Lower leg skin (tissue), 4 donors: Measurements from ENCODE around the gene ESR2. TPM values are rescaled to one million over a fixed set of nuclear protein-coding genes. Genes with fewer than 3 reads are reported as not detected.
"Not testable (repeated sequence)": the region's sequence is repeated elsewhere in the genome, so short reads cannot be mapped to it uniquely, and the experiment has no call there.

ENCODE experiments used
- DNase-seq, 2 donors: peaks; one replicate each; pipeline ENCODE4 v3.0.0-alpha.2; 2019; ENCODE audit warnings: low spot score in 2 of 2
- H3K4me3 ChIP-seq: fragments of 200-600 bp; sonication (generic); 2 replicates; pipeline ENCODE4 v1.5.1; 2017; ENCODE audit warnings: mild to moderate bottlenecking, low read depth; ENCODE audit not compliant: poor library complexity, severe bottlenecking
- CTCF ChIP-seq, 3 donors: fragments of 450-650 bp; IDR thresholded peaks; one replicate each; pipeline ENCODE4 v1.5.1; 2016; ENCODE audit warnings: antibody characterized with exemption in 3 of 3, mild to moderate bottlenecking in 3 of 3, moderate library complexity in 2 of 3
- POLR2A ChIP-seq, 2 donors: fragments of 450-650 bp; IDR thresholded peaks; one replicate each; pipeline ENCODE4 v1.6.1; 2016 to 2017; ENCODE audit warnings: antibody characterized with exemption in 2 of 2, mild to moderate bottlenecking in 1 of 2, moderate library complexity in 1 of 2
- WGBS, 2 donors: methylation state at CpG; one replicate each; pipeline ENCODE4 v1.1.5; 2018; 5-methylcytosine and 5-hydroxymethylcytosine counted together
- intact Hi-C: fragments of 100-400 bp; cut with DNase I; formaldehyde crosslinking; loops from one replicate; pipeline ENCODE4 v1.15.0; 2023; ENCODE audit warnings: low total_unique reads
- total RNA-seq, 4 donors: library from RNA; depleted of rRNA; stranded (reverse); fragments of >200 nt; gene quantifications; one replicate each; pipeline ENCODE4 v1.1.0, GENCODE V29; 2016

The ESR2 gene
- total RNA-seq, 4 donors from 2014 or later = 0.08 to 0.65 (median 0.22) TPM

- WGBS, 2 donors = 82 to 83% methylated on average over 2 of the region's 2 CpGs
- intact Hi-C loops = no loop called here
- no peak for TF ChIP-seq POLR2A (IDR thresholded peaks at IDR 0.05)
- TF ChIP-seq CTCF (IDR thresholded peaks at IDR 0.05) = no peak
- no peak overlapping the region for H3K4me3 ChIP-seq
- no peak for DNase-seq
These were observed 244.4 kb downstream of the ESR2 start for GRCh38 chr14:64049616-64050381.

GRCh38 chr14:64045091-64045490, 249.1 kb downstream of the ESR2 start:
- H3K4me3 ChIP-seq = no peak overlapping the region
- no peak for DNase-seq
- intact Hi-C loops = no loop called here
- TF ChIP-seq POLR2A (IDR thresholded peaks at IDR 0.05) = no peak
- no peak for TF ChIP-seq CTCF (IDR thresholded peaks at IDR 0.05)
- WGBS, 2 donors = 89 to 91% methylated on average over 2 of the region's 2 CpGs

- intact Hi-C loops, H3K4me3 ChIP-seq, DNase-seq: not testable (repeated sequence)
- 94 to 95% methylated on average over 6 of the region's 6 CpGs for WGBS, 2 donors
These were observed 250.9 kb downstream of the ESR2 start for GRCh38 chr14:64043296-64043695.

GRCh38 chr14:64040044-64040443, 254.1 kb downstream of the ESR2 start:
- intact Hi-C loops = no loop called here
- TF ChIP-seq CTCF (IDR thresholded peaks at IDR 0.05) = no peak

GRCh38 chr14:64038841-64039542, 255.2 kb downstream of the ESR2 start:
- intact Hi-C loops = no loop called here
- TF ChIP-seq POLR2A (IDR thresholded peaks at IDR 0.05) (no peak), CTCF (IDR thresholded peaks at IDR 0.05) (no peak)
- 75 to 80% methylated on average over 5 of the region's 5 CpGs for WGBS, 2 donors
- no peak for DNase-seq
- no peak overlapping the region for H3K4me3 ChIP-seq

More at GRCh38 chr14:64040044-64040443, 254.1 kb downstream of the ESR2 start:
- DNase-seq = no peak
- 73 to 88% methylated on average over 2 of the region's 2 CpGs for WGBS, 2 donors
- no peak overlapping the region for H3K4me3 ChIP-seq

- DNase-seq, H3K4me3 ChIP-seq, intact Hi-C loops: not testable (repeated sequence)
- 94 to 98% methylated on average over 22 to 48 of the region's 66 CpGs for WGBS, 2 donors
These were observed 256.1 kb downstream of the ESR2 start for GRCh38 chr14:64037869-64038745.
